Measurements from ENCODE around the gene PLEKHG2.
A peak's percentile ranks its signal among the peaks of the same experiment; 100 is the strongest.

PLEKHG2 gene

GRCh38 chr19:39469567-39469966 is 57.1 kb downstream of the PLEKHG2 start:
- no peak for TF ChIP-seq CTCF (IDR thresholded peaks at IDR 0.05)

GRCh38 chr19:39470724-39471339 is 58.4 kb downstream of the PLEKHG2 start:
- TF ChIP-seq CTCF (IDR thresholded peaks at IDR 0.05), result no peak

GRCh38 chr19:39471756-39472536 is 59.5 kb downstream of the PLEKHG2 start:
- TF ChIP-seq CTCF (IDR thresholded peaks at IDR 0.05), result no peak

- TF ChIP-seq CTCF (IDR thresholded peaks at IDR 0.05), result no peak
Measured at GRCh38 chr19:39472746-39473442, 60.4 kb downstream of the PLEKHG2 start.

GRCh38 chr19:39473443-39473960 is 61.0 kb downstream of the PLEKHG2 start:
- no peak for TF ChIP-seq CTCF (IDR thresholded peaks at IDR 0.05)

GRCh38 chr19:39474139-39474620 is 61.7 kb downstream of the PLEKHG2 start:
- TF ChIP-seq CTCF (IDR thresholded peaks at IDR 0.05), result peak; percentile 95

- no peak for TF ChIP-seq CTCF (IDR thresholded peaks at IDR 0.05)
Measured at GRCh38 chr19:39475748-39476147, 63.3 kb downstream of the PLEKHG2 start.
